G401.6 (cell line): ENCODE data around the gene DPH6.
A peak's percentile ranks its signal among the peaks of the same experiment; 100 is the strongest.
"Not testable (repeated sequence)": the region's sequence is repeated elsewhere in the genome, so short reads cannot be mapped to it uniquely, and the experiment has no call there.

ENCODE experiments used
- FAIRE-seq: peaks from 2 replicates; lab custom pipeline; 2012; peaks lifted over from hg19 to GRCh38; lab: Jason Lieb, UNC

DPH6 gene

GRCh38 chr15:35437157-35437556, 108.8 kb downstream of the DPH6 start:
- FAIRE-seq, result peak; percentile 92

- peak; percentile 90 for FAIRE-seq
Observed at GRCh38 chr15:35436422-35436821, 109.5 kb downstream of the DPH6 start.

- no peak for FAIRE-seq
Observed at GRCh38 chr15:35431281-35431680, 114.7 kb downstream of the DPH6 start.

GRCh38 chr15:35430301-35430700, 115.7 kb downstream of the DPH6 start:
- FAIRE-seq, result no peak

- FAIRE-seq, result peak; percentile 100
Observed at GRCh38 chr15:35427496-35427895, 118.5 kb downstream of the DPH6 start.

GRCh38 chr15:35427091-35427490, 118.9 kb downstream of the DPH6 start:
- FAIRE-seq, result no peak

GRCh38 chr15:35410775-35411174, 135.2 kb downstream of the DPH6 start:
- no peak for FAIRE-seq

GRCh38 chr15:35399901-35400300, 146.1 kb downstream of the DPH6 start:
- peak; percentile 15 for FAIRE-seq

- no peak for FAIRE-seq
Observed at GRCh38 chr15:35397027-35397426, 148.9 kb downstream of the DPH6 start.

GRCh38 chr15:35394416-35394815, 151.5 kb downstream of the DPH6 start:
- no peak for FAIRE-seq

- no peak for FAIRE-seq
Observed at GRCh38 chr15:35393398-35393797, 152.6 kb downstream of the DPH6 start.

GRCh38 chr15:35391408-35391984, 154.5 kb downstream of the DPH6 start:
- not testable (repeated sequence) for FAIRE-seq

- FAIRE-seq, result peak; percentile 33
Observed at GRCh38 chr15:35383506-35383905, 162.5 kb downstream of the DPH6 start.

- FAIRE-seq, result no peak
Observed at GRCh38 chr15:35381328-35381727, 164.6 kb downstream of the DPH6 start.

- no peak for FAIRE-seq
Observed at GRCh38 chr15:35379972-35380371, 166.0 kb downstream of the DPH6 start.

- not testable (repeated sequence) for FAIRE-seq
Observed at GRCh38 chr15:35378454-35378853, 167.5 kb downstream of the DPH6 start.

GRCh38 chr15:35376707-35377106, 169.3 kb downstream of the DPH6 start:
- no peak for FAIRE-seq

GRCh38 chr15:35374661-35375060, 171.3 kb downstream of the DPH6 start:
- no peak for FAIRE-seq

GRCh38 chr15:35362195-35362829, 183.7 kb downstream of the DPH6 start:
- FAIRE-seq, result no peak

- no peak for FAIRE-seq
Observed at GRCh38 chr15:35358824-35359223, 187.1 kb downstream of the DPH6 start.

- FAIRE-seq, result peak; percentile 36
Observed at GRCh38 chr15:35351059-35351458, 194.9 kb downstream of the DPH6 start.

GRCh38 chr15:35349916-35350315, 196.0 kb downstream of the DPH6 start:
- no peak for FAIRE-seq

- FAIRE-seq, result peak; percentile 100
Observed at GRCh38 chr15:35330916-35331315, 215.0 kb downstream of the DPH6 start.

GRCh38 chr15:35330048-35330695, 215.8 kb downstream of the DPH6 start:
- no peak for FAIRE-seq
